GM18909 (cell line): Measurements from ENCODE around the gene ATP13A3.

Experiments used
- ATAC-seq: cut with Tn5 transposase; IDR thresholded peaks from one replicate; pipeline ENCODE4 v1.9.1; 2021; ENCODE audit warnings: mild to moderate bottlenecking; ENCODE audit not compliant: unreplicated experiment, poor library complexity

ATP13A3 gene

GRCh38 chr3:194379231-194379630 lies 107.6 kb downstream of the ATP13A3 start:
- ATAC-seq = no peak

DNA sequence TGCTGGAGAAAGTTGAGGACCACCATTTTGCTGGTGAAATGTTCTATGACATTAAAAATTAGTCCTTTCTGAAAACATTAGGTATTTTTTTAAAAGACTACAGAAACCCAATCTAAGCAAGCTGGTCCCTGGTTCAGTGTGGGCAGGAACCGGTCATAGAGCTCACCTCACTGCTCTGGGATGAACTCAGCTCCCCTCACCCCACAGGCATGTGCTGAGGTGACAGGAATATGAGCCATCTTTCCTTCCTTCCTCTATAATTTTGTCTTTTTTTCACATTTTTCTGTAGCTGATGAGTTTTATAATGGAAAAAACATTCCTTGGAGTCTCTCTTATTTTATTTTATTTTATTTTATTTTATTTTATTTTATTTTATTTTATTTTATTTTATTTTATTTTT lies 109.1 kb downstream of the ATP13A3 start:
- no peak for ATAC-seq

DNA sequence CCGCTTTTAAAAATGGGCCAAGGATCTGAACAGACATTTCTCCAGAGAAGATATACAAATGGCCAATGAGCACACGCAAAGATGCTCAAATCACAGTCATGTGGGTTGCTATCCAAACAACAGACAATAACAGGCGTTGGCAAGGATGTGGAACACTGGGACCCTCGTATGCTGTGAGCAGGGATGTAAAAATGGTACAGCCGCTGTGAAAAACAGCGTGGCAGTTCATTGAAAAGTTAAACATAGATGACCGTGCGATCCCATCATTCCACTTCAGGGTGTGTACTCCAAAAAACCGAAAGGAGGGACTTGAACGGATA lies 110.6 kb downstream of the ATP13A3 start:
- ATAC-seq = no peak

- ATAC-seq = no peak
Observed at GRCh38 chr3:194375473-194376240, 111.1 kb downstream of the ATP13A3 start.

DNA sequence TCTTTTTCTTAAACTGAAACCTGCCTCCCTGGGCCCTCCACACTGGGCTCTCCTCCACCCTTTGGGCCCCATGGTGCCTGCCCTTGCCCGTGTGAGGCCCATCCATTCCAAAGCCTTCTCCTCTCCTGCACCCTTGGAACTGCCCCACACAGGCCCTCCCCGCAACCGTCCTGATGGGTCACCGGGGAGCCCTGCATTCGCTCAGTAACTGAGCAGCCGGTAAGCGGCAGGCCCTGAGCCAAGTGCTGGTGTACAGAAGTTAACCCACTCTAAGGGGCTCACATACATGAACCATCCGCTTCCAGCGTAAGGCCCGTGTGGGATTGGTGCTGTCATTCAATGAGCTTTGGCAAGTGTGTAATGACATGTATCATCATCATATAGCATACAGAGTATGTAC lies 111.9 kb downstream of the ATP13A3 start:
- no peak for ATAC-seq

DNA sequence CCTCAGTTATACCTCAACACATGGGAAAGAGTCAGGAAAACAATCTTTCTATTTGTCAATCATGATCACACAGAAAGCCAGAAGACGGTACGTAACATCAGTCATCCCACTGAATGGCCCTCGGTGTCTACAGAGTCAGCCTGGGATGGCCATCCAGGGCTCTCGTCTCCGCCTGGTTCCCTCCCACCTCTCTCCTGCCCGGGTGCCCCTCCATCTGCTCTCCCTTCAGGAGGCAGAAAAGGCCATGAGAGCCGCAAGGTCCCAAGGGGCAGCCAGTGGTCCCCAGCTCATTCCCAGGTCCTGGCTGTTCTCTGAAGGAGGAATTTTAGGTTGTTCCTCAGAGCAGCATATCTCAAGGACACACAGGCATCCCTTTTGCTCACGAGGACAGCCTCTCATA lies 112.9 kb downstream of the ATP13A3 start:
- ATAC-seq = no peak

DNA sequence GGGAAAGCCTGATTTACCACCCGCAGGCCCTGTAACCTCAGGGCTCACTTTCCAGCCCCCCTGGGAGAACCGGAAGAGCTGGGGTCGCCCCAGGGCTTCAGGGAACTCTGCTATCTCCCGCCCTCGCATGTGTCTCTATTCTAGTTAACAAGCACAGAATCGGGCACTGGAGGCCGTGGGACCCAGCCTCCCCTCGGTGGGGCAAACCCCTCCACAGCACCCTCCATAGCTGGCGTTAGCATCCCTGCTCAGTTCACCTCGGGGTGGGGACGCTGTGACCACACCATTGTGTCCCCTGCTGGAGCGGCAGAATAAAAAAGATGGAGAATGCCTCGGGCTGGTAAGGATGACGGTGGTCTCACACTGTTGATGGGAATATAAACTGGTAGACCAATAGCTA lies 113.8 kb downstream of the ATP13A3 start:
- ATAC-seq = no peak

DNA sequence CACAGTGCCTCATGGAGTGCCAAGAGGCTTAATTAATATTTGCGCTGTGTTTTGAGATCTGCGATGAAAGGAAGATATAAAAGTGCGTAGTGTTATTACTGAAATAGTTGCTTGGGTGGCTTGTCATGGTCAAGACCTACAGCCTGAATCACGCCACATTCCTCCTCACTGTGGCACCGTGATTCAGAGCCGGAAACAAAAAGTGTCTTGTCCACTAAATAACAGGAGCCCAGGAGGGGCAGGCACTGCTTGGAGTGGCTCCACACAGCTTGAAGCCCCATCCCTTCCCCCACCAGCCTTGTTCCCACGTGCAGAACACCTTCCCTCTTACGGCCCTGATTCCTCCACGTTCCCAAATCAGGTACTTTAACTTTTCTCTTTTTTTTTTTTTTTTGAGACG lies 116.0 kb downstream of the ATP13A3 start:
- no peak for ATAC-seq

GRCh38 chr3:194369522-194370279 lies 117.1 kb downstream of the ATP13A3 start, which contains the start of gene LRRC15:
LRRC15 (minus strand) TSS chr3:194369743; CDS start chr3:194361043, 8,700 bp downstream.
- no peak for ATAC-seq

DNA sequence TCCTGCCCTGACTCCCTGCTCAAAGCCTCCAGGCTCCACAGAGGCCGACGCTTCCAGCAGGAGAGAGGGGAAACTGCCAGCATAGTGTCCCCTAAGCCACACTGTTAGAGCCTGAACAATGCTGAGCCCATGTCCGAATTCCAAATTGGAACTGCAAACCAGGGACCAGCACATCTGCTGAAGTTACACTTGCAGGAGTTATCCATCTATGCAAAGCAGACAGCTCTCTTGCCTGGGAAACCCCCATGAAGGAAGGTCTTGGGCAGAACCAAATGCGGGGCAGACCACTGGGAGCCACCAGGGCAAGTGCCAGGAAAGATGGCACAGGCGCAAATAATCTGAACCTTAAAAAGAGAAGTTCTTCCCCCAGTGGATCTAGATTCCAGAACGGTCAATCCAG lies 117.9 kb downstream of the ATP13A3 start:
- ATAC-seq = no peak

DNA sequence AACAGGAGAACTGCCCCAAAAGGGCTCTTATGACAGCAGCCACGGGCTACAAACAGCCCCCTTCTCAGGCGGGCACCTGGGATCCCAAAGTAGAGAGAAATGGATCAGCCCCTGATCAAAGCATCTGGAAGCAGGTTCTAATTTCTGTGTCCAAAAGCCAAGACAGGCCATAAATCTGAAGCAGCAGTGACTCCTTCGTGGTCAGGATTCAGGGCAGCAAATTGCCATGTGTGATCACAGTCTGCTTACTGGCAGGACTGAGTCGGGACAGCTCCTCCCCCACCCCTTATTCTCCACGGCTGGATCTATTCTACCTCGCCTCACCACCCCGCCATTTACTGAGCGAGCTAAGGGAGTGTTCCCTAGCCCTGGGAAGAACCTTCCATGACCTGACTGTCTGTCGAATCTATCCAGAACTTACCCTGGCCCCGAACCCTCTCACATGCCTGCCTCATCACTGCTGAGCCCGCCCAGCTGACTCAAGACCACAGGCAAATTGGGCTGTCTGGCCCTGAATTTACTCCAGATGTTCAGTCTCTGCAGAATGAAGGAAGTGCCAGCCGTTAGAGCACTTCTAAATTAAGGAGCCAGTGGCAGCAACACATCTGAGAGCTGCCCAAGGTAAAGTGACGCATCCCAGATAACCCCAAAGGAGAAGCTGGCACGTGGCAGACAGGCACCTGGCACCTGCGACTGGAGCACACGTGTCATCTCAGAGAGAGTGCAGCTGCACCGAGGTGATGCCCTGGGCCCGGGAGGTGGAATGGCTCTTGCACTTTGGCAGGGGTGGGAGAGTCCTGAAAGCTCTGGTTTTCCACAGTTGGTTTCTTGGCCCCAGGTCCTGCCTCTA lies 118.6 kb downstream of the ATP13A3 start:
- no peak for ATAC-seq

- no peak for ATAC-seq
Observed at GRCh38 chr3:194365978-194366490, 120.8 kb downstream of the ATP13A3 start.

GRCh38 chr3:194365526-194365925 lies 121.3 kb downstream of the ATP13A3 start:
- ATAC-seq = no peak

GRCh38 chr3:194364652-194365434 lies 122.0 kb downstream of the ATP13A3 start:
- no peak for ATAC-seq

DNA sequence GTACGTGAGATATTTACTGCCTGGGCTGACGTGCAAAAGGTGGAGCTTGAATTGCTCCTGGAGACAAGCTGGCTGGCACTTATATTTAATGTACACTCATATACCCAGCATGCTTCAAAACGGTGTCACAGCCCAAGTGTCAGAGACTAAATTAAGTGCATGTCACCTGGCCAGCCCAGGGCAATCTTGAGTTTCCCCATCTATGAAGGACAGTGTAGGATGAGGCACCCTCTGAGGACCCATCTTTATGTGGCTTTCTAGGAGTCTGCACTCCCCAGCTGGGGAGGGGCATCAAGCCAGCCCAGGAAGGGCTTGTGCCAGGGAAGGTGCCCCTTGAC lies 122.5 kb downstream of the ATP13A3 start:
- no peak for ATAC-seq

- no peak for ATAC-seq
Observed at GRCh38 chr3:194360568-194360967, 126.2 kb downstream of the ATP13A3 start.

GRCh38 chr3:194357681-194358080 lies 129.1 kb downstream of the ATP13A3 start:
- ATAC-seq = no peak

- ATAC-seq = no peak
Observed at GRCh38 chr3:194355379-194355778, 131.4 kb downstream of the ATP13A3 start.

DNA sequence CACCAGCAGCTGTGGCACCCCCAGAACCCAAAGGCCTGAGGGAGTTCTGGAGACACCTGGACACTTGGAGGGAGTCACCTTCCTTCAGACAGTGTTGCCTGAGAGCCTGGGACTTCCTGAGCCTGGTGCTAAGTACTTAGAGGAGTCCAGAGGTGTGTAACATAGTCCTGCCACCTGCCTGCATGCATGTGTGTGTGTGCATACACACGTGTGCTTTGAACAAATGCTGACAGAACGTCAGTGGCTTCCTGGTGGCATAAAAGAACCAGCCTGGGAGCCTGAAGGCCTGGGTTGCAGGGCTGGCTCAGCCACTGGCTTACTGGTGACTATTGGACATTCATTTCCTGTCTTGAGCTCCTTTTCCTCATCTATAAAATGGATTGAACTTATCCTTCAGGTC lies 132.5 kb downstream of the ATP13A3 start:
- ATAC-seq = no peak
